Large intestine (tissue), 3 donors: Measurements from ENCODE around the gene PSKH1. TPM values are rescaled to one million over a fixed set of nuclear protein-coding genes. Genes with fewer than 3 reads are reported as not detected.
"Not testable (repeated sequence)": the region's sequence is repeated elsewhere in the genome, so short reads cannot be mapped to it uniquely, and the experiment has no call there.

Experiments
- DNase-seq, 2 donors: peaks; one replicate each; pipeline versions ENCODE4 v3.0.0 to v3.0.0-alpha.2; 2013
- H3K27ac ChIP-seq: one replicate; pipeline ENCODE4 v1.5.1; 2013; ENCODE audit warnings: low read length
- H3K27me3 ChIP-seq: 2 replicates; pipeline ENCODE4 v1.6.1; 2013; ENCODE audit warnings: low read length; ENCODE audit not compliant: control insufficient read depth, insufficient read depth
- H3K36me3 ChIP-seq: 2 replicates; pipeline ENCODE4 v1.6.1; 2013; ENCODE audit warnings: low read length; ENCODE audit not compliant: control insufficient read depth, insufficient read depth
- H3K4me1 ChIP-seq: one replicate; pipeline ENCODE4 v1.6.1; 2013; ENCODE audit warnings: low read length; ENCODE audit not compliant: control insufficient read depth, insufficient read depth
- H3K4me3 ChIP-seq: one replicate; pipeline ENCODE4 v1.5.1; 2013; ENCODE audit warnings: low read length
- H3K9me3 ChIP-seq: one replicate; pipeline ENCODE4 v1.6.1; 2013; ENCODE audit warnings: mild to moderate bottlenecking, low read depth, low read length, moderate library complexity; ENCODE audit not compliant: control insufficient read depth
- WGBS: methylation state at CpG from one replicate; pipeline ENCODE4 v1.1.5; 2013; ENCODE audit warnings: low lambda C conversion rate; ENCODE audit not compliant: insufficient coverage; 5-methylcytosine and 5-hydroxymethylcytosine counted together
- polyA plus RNA-seq: library from polyadenylated mRNA; unstranded; fragments of 120-200 nt; gene quantifications from one replicate; pipeline ENCODE4 v1.2.1, GENCODE V29; 2013

PSKH1 gene
- polyA plus RNA-seq, 1 donor, result 24.2 TPM

DNA sequence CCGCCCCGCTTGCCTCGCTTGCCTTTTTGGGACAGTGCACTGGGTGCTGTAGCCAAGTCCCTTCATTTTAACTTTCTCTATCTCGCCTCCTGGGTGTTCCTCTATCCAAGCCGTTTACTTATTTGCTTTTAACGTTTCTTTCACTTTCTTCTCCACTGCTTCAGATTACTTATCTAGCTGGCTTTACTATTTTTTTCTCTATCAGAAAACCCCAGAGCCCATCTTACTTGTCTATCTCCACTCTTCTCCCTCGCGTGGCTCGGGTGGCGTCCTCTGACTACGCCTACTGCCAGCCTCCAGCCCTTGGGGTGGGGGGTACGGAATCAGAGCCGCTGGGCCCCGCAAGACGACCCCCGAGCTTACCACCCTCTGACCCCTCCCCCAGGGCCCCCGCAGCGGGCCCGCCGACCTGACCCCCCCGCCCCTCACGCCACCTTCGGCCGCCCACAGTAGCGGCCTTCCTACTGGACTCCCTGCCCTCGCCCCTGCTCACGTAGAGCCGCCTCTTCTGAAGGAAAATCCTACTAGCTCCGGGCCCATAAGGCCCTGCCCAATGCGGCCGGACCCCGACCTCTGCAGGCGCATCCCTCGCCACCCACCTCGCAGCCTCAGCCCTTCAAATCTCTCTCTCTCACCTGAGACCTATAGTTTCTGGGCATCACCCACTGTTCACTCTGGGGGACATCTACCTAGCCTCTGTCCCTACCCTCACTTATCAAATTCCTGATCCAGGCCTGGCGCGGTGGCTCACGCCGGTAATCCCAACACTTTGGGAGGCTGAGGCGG, 76.4 kb downstream of the PSKH1 start:
- H3K27me3 ChIP-seq, result no peaks in the 10 kb centered on the region
- peak overlapping the region; percentile 78 for H3K4me3 ChIP-seq
- H3K36me3 ChIP-seq, result peaks cover 2% of the 10 kb centered on the region
- DNase-seq, result peak in 1 of 2 donors; percentile 55
- peaks cover 6% of the 10 kb centered on the region for H3K4me1 ChIP-seq
- 0% methylated on average over 3 of the region's 40 CpGs for WGBS
- H3K27ac ChIP-seq, result peak overlapping the region; percentile 37
- H3K9me3 ChIP-seq, result no peaks in the 10 kb centered on the region

- H3K4me3 ChIP-seq, result no peak overlapping the region
- peaks cover 3% of the 10 kb centered on the region for H3K27me3 ChIP-seq
- no peak overlapping the region for H3K27ac ChIP-seq
- DNase-seq, result no peak
- WGBS, result 90% methylated on average over 2 of the region's 9 CpGs
- peaks cover 6% of the 10 kb centered on the region for H3K4me1 ChIP-seq
- peaks cover 2% of the 10 kb centered on the region for H3K36me3 ChIP-seq
- no peaks in the 10 kb centered on the region for H3K9me3 ChIP-seq
These were observed 78.1 kb downstream of the PSKH1 start for GRCh38 chr16:67971111-67971510.

GRCh38 chr16:67972285-67972684, 79.2 kb downstream of the PSKH1 start:
- WGBS, result 60% methylated on average over 1 of the region's 7 CpGs
- not testable (repeated sequence) for H3K9me3 ChIP-seq, H3K27ac ChIP-seq, H3K4me1 ChIP-seq, H3K36me3 ChIP-seq, H3K27me3 ChIP-seq, H3K4me3 ChIP-seq, DNase-seq

- H3K27ac ChIP-seq, result no peak overlapping the region
These were observed 82.5 kb downstream of the PSKH1 start for GRCh38 chr16:67975321-67976105.

GRCh38 chr16:67976205-67976604, 83.2 kb downstream of the PSKH1 start:
- H3K27ac ChIP-seq, result no peak overlapping the region
- H3K9me3 ChIP-seq, result peaks cover 3% of the 10 kb centered on the region
- H3K4me1 ChIP-seq, result no peaks in the 10 kb centered on the region
- H3K27me3 ChIP-seq, result peaks cover 19% of the 10 kb centered on the region
- no peak overlapping the region for H3K4me3 ChIP-seq
- WGBS, result no CpG with 5 or more reads among the region's 2 CpGs
- no peaks in the 10 kb centered on the region for H3K36me3 ChIP-seq
- DNase-seq, result no peak

More at GRCh38 chr16:67975321-67976105, 82.5 kb downstream of the PSKH1 start:
- peaks cover 16% of the 10 kb centered on the region for H3K27me3 ChIP-seq
- DNase-seq, result no peak
- no CpG with 5 or more reads among the region's 14 CpGs for WGBS
- H3K4me1 ChIP-seq, result no peaks in the 10 kb centered on the region
- no peak overlapping the region for H3K4me3 ChIP-seq
- H3K9me3 ChIP-seq, result peaks cover 3% of the 10 kb centered on the region
- H3K36me3 ChIP-seq, result no peaks in the 10 kb centered on the region

DNA sequence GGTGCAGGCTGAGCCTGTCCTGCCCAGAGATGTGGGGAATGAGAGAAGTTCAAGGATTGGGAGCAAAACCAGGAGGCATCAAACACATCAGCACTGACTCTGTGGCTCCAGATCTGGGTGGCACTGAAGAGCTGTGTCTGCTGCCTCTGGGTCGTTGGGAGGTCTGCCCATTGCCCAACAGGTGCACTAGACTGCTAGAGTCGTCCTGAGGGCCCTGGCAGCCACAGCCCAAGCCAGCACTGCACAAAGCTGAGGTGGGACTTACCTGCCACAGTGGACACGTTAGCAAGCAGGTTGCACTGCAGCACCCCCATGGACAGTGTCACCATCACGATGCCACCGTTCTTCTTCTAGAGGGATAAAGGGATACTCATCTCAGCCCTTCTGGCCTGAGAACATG, 84.0 kb downstream of the PSKH1 start:
- no peak overlapping the region for H3K27ac ChIP-seq
- peaks cover 3% of the 10 kb centered on the region for H3K9me3 ChIP-seq
- no CpG with 5 or more reads among the region's 5 CpGs for WGBS
- H3K4me3 ChIP-seq, result no peak overlapping the region
- H3K36me3 ChIP-seq, result no peaks in the 10 kb centered on the region
- no peak for DNase-seq
- H3K4me1 ChIP-seq, result no peaks in the 10 kb centered on the region
- H3K27me3 ChIP-seq, result peaks cover 21% of the 10 kb centered on the region

DNA sequence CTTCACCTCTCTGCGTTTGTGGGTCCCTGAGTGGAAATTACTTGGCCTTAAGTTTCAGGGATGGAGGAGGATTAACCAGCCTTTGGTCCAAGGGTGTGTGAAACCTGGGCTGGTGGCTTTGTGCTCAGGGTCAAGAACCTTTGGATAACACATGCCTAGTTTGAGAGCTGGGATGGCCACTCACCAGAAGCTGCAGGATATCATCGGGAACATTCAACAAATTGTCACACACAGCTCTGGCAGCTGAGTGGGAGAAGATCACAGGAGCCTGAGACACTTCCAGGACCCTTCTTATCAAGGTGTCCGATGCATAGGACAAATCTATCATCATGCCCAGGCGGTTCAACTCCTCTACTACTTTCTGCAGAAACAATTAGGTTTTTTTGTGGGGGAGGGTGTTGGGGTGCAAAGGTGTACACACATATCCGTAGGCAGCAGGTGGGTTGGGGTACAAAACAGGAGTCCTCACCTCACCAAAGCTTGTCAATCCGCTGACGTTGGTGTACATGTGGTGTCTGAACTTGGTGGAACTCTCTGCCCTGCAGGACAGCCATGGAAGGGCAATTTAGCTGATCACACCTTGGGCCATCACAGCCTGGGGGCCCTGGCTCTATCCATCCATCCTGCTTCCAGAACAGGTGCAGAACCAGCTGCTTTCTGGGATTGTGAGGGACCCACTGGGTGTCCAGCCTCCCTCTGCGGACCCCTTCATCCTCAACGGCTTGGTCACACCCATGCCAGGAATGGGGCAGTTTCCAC, 84.6 kb downstream of the PSKH1 start:
- no peaks in the 10 kb centered on the region for H3K4me1 ChIP-seq
- WGBS, result no CpG with 5 or more reads among the region's 9 CpGs

More for the DNA sequence above, 84.6 kb downstream of the PSKH1 start:
- H3K27me3 ChIP-seq, result peaks cover 21% of the 10 kb centered on the region
- H3K36me3 ChIP-seq, result no peaks in the 10 kb centered on the region
- DNase-seq, result no peak
- peaks cover 3% of the 10 kb centered on the region for H3K9me3 ChIP-seq
- no peak overlapping the region for H3K27ac ChIP-seq
- no peak overlapping the region for H3K4me3 ChIP-seq

Other genes with a start within 250 kb of the PSKH1 start
- gene CARMIL2, start 248.1 kb upstream of the PSKH1 start, polyA plus RNA-seq, result 2.6 TPM
- 28.0 TPM for gene ACD, start 233.0 kb upstream of the PSKH1 start, polyA plus RNA-seq
- gene PARD6A, start 232.3 kb upstream of the PSKH1 start, polyA plus RNA-seq, result 1.6 TPM
- gene ENKD1, start 226.5 kb upstream of the PSKH1 start, polyA plus RNA-seq, result 12.1 TPM
- gene C16orf86, start 226.4 kb upstream of the PSKH1 start, polyA plus RNA-seq, result 1.4 TPM
- gene GFOD2, start 173.9 kb upstream of the PSKH1 start, polyA plus RNA-seq, result 6.4 TPM
- gene RANBP10, start 86.7 kb upstream of the PSKH1 start, polyA plus RNA-seq, result 18.0 TPM
- gene TSNAXIP1, start 86.4 kb upstream of the PSKH1 start, polyA plus RNA-seq, result 1.5 TPM
- 23.4 TPM for gene THAP11, start 50.9 kb upstream of the PSKH1 start, polyA plus RNA-seq
- gene NUTF2, start 46.3 kb upstream of the PSKH1 start, polyA plus RNA-seq, result 123 TPM
- 58.1 TPM for gene CENPT, start 45.6 kb upstream of the PSKH1 start, polyA plus RNA-seq
- 59.7 TPM for gene EDC4, start 20.2 kb upstream of the PSKH1 start, polyA plus RNA-seq
- gene NRN1L, start 8.4 kb upstream of the PSKH1 start, polyA plus RNA-seq, result 1.6 TPM
- 0.87 TPM for gene CTRL, start 38.6 kb downstream of the PSKH1 start, polyA plus RNA-seq
- 99.2 TPM for gene PSMB10, start 43.6 kb downstream of the PSKH1 start, polyA plus RNA-seq
- 18.5 TPM for gene LCAT, start 50.9 kb downstream of the PSKH1 start, polyA plus RNA-seq
- 25.5 TPM for gene SLC12A4, start 75.4 kb downstream of the PSKH1 start, polyA plus RNA-seq
- 0.09 TPM for gene DPEP3, start 87.2 kb downstream of the PSKH1 start, polyA plus RNA-seq
- gene DPEP2, start 106.2 kb downstream of the PSKH1 start, polyA plus RNA-seq, result 1.6 TPM
- gene DPEP2NB, start 122.7 kb downstream of the PSKH1 start, polyA plus RNA-seq, result not detected
- 9.9 TPM for gene DDX28, start 130.0 kb downstream of the PSKH1 start, polyA plus RNA-seq
- 12.2 TPM for gene DUS2, start 130.0 kb downstream of the PSKH1 start, polyA plus RNA-seq
- gene NFATC3, start 192.1 kb downstream of the PSKH1 start, polyA plus RNA-seq, result 22.0 TPM